Testis (tissue), 2 donors: ENCODE data around the gene PRPSAP1.

ENCODE experiments used
- CTCF ChIP-seq, 3 experiments: fragments of 450-650 bp in 2 of 3; fragments of 200-600 bp in 1 of 3; sonication (generic) in 1 of 3; IDR thresholded peaks; one replicate each; pipeline ENCODE4 v1.5.1; 2016 to 2019; ENCODE audit warnings: antibody characterized with exemption in 3 of 3, mild to moderate bottlenecking in 2 of 3, moderate library complexity in 1 of 3
- POLR2A ChIP-seq: fragments of 450-650 bp; IDR thresholded peaks from one replicate; pipeline ENCODE4 v1.6.1; 2017; ENCODE audit warnings: antibody characterized with exemption, mild to moderate bottlenecking, moderate library complexity

DNA sequence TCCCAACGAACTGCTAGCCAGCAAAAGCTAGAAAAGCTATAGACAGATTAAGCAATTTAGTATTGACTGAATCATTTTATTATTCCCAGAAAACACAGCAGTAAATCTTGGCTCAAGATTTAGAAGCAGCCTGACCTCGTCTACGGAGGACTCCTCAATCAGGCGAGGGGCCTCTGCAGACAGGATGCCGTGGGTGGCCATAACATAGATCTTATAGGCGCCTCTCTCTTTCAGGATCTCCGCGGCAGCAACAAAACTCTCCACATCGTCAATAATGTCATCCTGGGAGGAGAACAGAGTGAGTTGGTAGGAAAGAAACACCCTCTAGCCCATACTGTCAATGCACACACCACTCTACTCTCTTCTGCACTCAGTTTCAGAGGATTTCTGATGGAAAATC, 41.0 kb downstream of the PRPSAP1 start:
- TF ChIP-seq CTCF (IDR thresholded peaks at IDR 0.05) (no peak), POLR2A (no peak)
